Esophagus squamous epithelium (tissue), 4 donors: ENCODE data around the gene NSUN4.
"Not testable (repeated sequence)": the region's sequence is repeated elsewhere in the genome, so short reads cannot be mapped to it uniquely, and the experiment has no call there.

Experiments used
- CTCF ChIP-seq, 6 experiments: fragments of 450-650 bp in 4 of 6; fragments of 200-600 bp in 2 of 6; sonication (generic) in 2 of 6; IDR thresholded peaks; one replicate each; pipeline ENCODE4 v1.5.1; 2016 to 2019; ENCODE audit warnings: antibody characterized with exemption in 6 of 6, mild to moderate bottlenecking in 4 of 6, moderate library complexity in 4 of 6
- POLR2A ChIP-seq, 4 donors: fragments of 450-650 bp; IDR thresholded peaks; one replicate each; pipeline ENCODE4 v1.6.1; 2017; ENCODE audit warnings: antibody characterized with exemption in 4 of 4, mild to moderate bottlenecking in 4 of 4, moderate library complexity in 3 of 4

GRCh38 chr1:46330381-46330780 lies 10.2 kb upstream of the NSUN4 start:
- not testable (repeated sequence) for TF ChIP-seq CTCF, POLR2A (IDR thresholded peaks at IDR 0.05)
